HEK293T (cell line): ENCODE data around the gene EDN3.

ENCODE experiments used
- ARNT ChIP-seq: fragments of 450-650 bp; IDR thresholded peaks from 2 replicates; pipeline ENCODE4 v1.6.1; 2017; ENCODE audit warnings: mild to moderate bottlenecking
- FOXA1 ChIP-seq: fragments of 450-650 bp; IDR thresholded peaks from 2 replicates; pipeline ENCODE4 v1.6.1; 2016; ENCODE audit warnings: mild to moderate bottlenecking
- FOXK2 ChIP-seq: fragments of 450-650 bp; IDR thresholded peaks from 2 replicates; pipeline ENCODE4 v1.6.1; 2016; ENCODE audit warnings: mild to moderate bottlenecking
- FOXM1 ChIP-seq: fragments of 450-650 bp; IDR thresholded peaks from 2 replicates; pipeline ENCODE4 v1.6.1; 2017; ENCODE audit warnings: mild to moderate bottlenecking, borderline replicate concordance

DNA sequence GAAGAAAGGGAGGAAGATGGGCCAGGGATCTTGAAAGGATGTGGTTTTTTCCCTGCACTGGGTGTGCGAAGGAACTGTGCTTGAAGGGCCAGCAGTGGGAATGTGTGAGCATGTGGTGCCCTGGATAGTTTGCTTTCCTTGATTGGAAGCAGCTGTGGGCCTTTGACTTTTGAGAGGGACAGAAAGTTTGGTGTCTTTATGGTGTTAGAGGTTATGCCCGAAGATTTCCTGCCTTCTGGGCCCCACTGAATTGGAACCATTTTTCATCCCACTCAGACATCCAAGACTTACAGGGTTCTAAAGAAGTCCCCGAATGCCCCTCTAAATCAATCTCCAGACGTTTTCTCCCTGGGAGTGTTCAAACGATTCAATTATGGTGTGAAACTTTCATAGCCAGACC, 23.5 kb upstream of the EDN3 start:
- TF ChIP-seq ARNT, result no peak
- no peak for TF ChIP-seq FOXM1
- no peak for TF ChIP-seq FOXA1
- no peak for TF ChIP-seq FOXK2
